Parathyroid adenoma (tissue), 2 donors: ENCODE measurements around the gene LGALS8.

ENCODE experiments used
- H2AFZ ChIP-seq: fragments of 300-600 bp; sonication (generic); one replicate; pipeline ENCODE4 v1.7.0; 2017; ENCODE audit warnings: antibody characterized with exemption, mild to moderate bottlenecking
- H3K27ac ChIP-seq: fragments of 300-600 bp; sonication (generic); one replicate; pipeline ENCODE4 v1.7.0; 2017
- H3K27me3 ChIP-seq: fragments of 300-600 bp; sonication (generic); one replicate; pipeline ENCODE4 v1.7.0; 2017; ENCODE audit warnings: low read length; ENCODE audit not compliant: control insufficient read depth, insufficient read depth
- H3K36me3 ChIP-seq: fragments of 300-600 bp; sonication (generic); one replicate; pipeline ENCODE4 v1.7.0; 2017; ENCODE audit warnings: low read length; ENCODE audit not compliant: control insufficient read depth, insufficient read depth
- H3K4me1 ChIP-seq: fragments of 300-600 bp; sonication (generic); one replicate; pipeline ENCODE4 v1.7.0; 2017; ENCODE audit warnings: control low read depth
- H3K4me2 ChIP-seq: fragments of 300-600 bp; sonication (generic); one replicate; pipeline ENCODE4 v1.7.0; 2017; ENCODE audit warnings: low read length
- H3K4me3 ChIP-seq: fragments of 300-600 bp; sonication (generic); one replicate; pipeline ENCODE4 v1.7.0; 2017; ENCODE audit warnings: low read depth, low read length
- H3K79me2 ChIP-seq: fragments of 300-600 bp; sonication (generic); one replicate; pipeline ENCODE4 v1.7.0; 2017; ENCODE audit warnings: control low read depth
- H3K9ac ChIP-seq: fragments of 300-600 bp; sonication (generic); one replicate; pipeline ENCODE4 v1.7.0; 2017; ENCODE audit warnings: mild to moderate bottlenecking
- H3K9me3 ChIP-seq: fragments of 300-600 bp; sonication (generic); one replicate; pipeline ENCODE4 v1.7.0; 2017; ENCODE audit warnings: low read length; ENCODE audit not compliant: control insufficient read depth
- CTCF ChIP-seq: fragments of 300-600 bp; sonication (generic); IDR thresholded peaks from one replicate; pipeline ENCODE4 v1.7.0; 2017; ENCODE audit warnings: antibody characterized with exemption, mild to moderate bottlenecking
- donor health status: primary hyperparathyroidism.

LGALS8 gene

GRCh38 chr1:236514703-236515442, 8.9 kb upstream of the LGALS8 start:
- H3K4me1 ChIP-seq: peaks cover 11% of the 10 kb centered on the region
- H3K36me3 ChIP-seq: no peaks in the 10 kb centered on the region
- no peak for TF ChIP-seq CTCF
- H3K9me3 ChIP-seq: no peaks in the 10 kb centered on the region
- H3K79me2 ChIP-seq: no peaks in the 10 kb centered on the region
- H3K27ac ChIP-seq: peak overlapping the region; percentile 77
- H2AFZ ChIP-seq: no peak overlapping the region
- H3K9ac ChIP-seq: no peak overlapping the region
- no peaks in the 10 kb centered on the region for H3K27me3 ChIP-seq
- H3K4me3 ChIP-seq: peak overlapping the region; percentile 15
- no peak overlapping the region for H3K4me2 ChIP-seq

GRCh38 chr1:236515443-236515958, 8.3 kb upstream of the LGALS8 start:
- H3K4me3 ChIP-seq: no peak overlapping the region
- no peaks in the 10 kb centered on the region for H3K79me2 ChIP-seq
- no peaks in the 10 kb centered on the region for H3K9me3 ChIP-seq
- TF ChIP-seq CTCF: no peak
- no peak overlapping the region for H3K4me2 ChIP-seq
- H3K9ac ChIP-seq: no peak overlapping the region
- H3K27ac ChIP-seq: peak overlapping the region; percentile 77
- H3K27me3 ChIP-seq: no peaks in the 10 kb centered on the region
- H3K36me3 ChIP-seq: no peaks in the 10 kb centered on the region
- peaks cover 11% of the 10 kb centered on the region for H3K4me1 ChIP-seq
- peak overlapping the region; percentile 58 for H2AFZ ChIP-seq

- Histone ChIP-seq H3K36me3 (no peaks in the 10 kb centered on the region), H3K4me2 (peak overlapping the region; percentile 57), H3K9ac (no peak overlapping the region), H3K4me3 (peak overlapping the region; percentile 47), H3K9me3 (no peaks in the 10 kb centered on the region), H2AFZ (peak overlapping the region; percentile 50), H3K27ac (peak overlapping the region; percentile 77), H3K27me3 (no peaks in the 10 kb centered on the region), H3K4me1 (peaks cover 11% of the 10 kb centered on the region), H3K79me2 (no peaks in the 10 kb centered on the region)
- TF ChIP-seq CTCF: no peak
Observed at GRCh38 chr1:236516929-236517704, 6.7 kb upstream of the LGALS8 start.

GRCh38 chr1:236518322-236518721, 5.5 kb upstream of the LGALS8 start:
- Histone ChIP-seq H3K9me3 (no peaks in the 10 kb centered on the region), H3K4me1 (peaks cover 11% of the 10 kb centered on the region), H3K27me3 (no peaks in the 10 kb centered on the region), H3K4me3 (no peak overlapping the region), H3K79me2 (no peaks in the 10 kb centered on the region), H2AFZ (no peak overlapping the region), H3K9ac (no peak overlapping the region), H3K27ac (no peak overlapping the region), H3K4me2 (no peak overlapping the region), H3K36me3 (no peaks in the 10 kb centered on the region)
- TF ChIP-seq CTCF: no peak
